B cell (primary cell): ENCODE results near the gene SESTD1. TPM values are rescaled to one million over a fixed set of nuclear protein-coding genes. Genes with fewer than 3 reads are reported as not detected.

Experiments
- ATAC-seq: fragments of 200-7000 bp; cut with Tn5 transposase; one replicate; pipeline ENCODE4 v1.10.0; 2021; ENCODE audit warnings: low read depth, mild to moderate bottlenecking, moderate number of reproducible peaks, moderate library complexity
- CTCF ChIA-PET: fragments of 350-600 bp; sonication (Branson Sonifier 250); formaldehyde crosslinking; loops from one replicate; lab custom pipeline; 2021; ENCODE audit warnings: antibody characterized with exemption, inconsistent platforms; lab: Charles Lee
- POLR2A ChIA-PET: fragments of 350-600 bp; sonication (Branson Sonifier 250); formaldehyde crosslinking; loops from one replicate; lab custom pipeline; 2021; ENCODE audit warnings: antibody characterized with exemption; lab: Charles Lee
- DNase-seq: peaks from one replicate; pipeline ENCODE4 v3.0.0; 2013
- H2AFZ ChIP-seq: 2 replicates; pipeline ENCODE4 v1.6.1; 2012; ENCODE audit warnings: mild to moderate bottlenecking, low read depth, low read length; ENCODE audit not compliant: insufficient read depth, poor library complexity, severe bottlenecking
- H3K27ac ChIP-seq, 2 donors: 1 replicate in 1 of 2; 2 replicates in 1 of 2; pipeline ENCODE4 v1.5.1; 2012 to 2013; ENCODE audit warnings: low read length in 2 of 2, mild to moderate bottlenecking in 2 of 2, moderate library complexity in 1 of 2
- H3K27me3 ChIP-seq, 4 experiments: fragments of 200-600 bp in 1 of 4; sonication (generic) in 1 of 4; replicated peaks in 1 of 4; 1 replicate in 2 of 4; 2 replicates in 2 of 4; pipeline versions ENCODE4 v1.6.1 to v1.7.0; 2013 to 2016; ENCODE audit warnings: low read length in 3 of 4, mild to moderate bottlenecking in 2 of 4, mixed read lengths in 1 of 4, moderate library complexity in 1 of 4; ENCODE audit not compliant: insufficient read depth in 4 of 4, control insufficient read depth in 3 of 4; ENCODE audit errors: control extremely low read depth in 1 of 4
- H3K36me3 ChIP-seq, 2 experiments: replicated peaks in 1 of 2; 1 replicate in 1 of 2; 2 replicates in 1 of 2; pipeline versions ENCODE4 v1.6.1 to v1.7.1; 2013; ENCODE audit warnings: low read length in 1 of 2; ENCODE audit not compliant: insufficient read depth in 2 of 2, control insufficient read depth in 1 of 2; ENCODE audit errors: control extremely low read depth in 1 of 2, extremely low read depth in 1 of 2
- H3K4me1 ChIP-seq, 2 donors: fragments of 200-600 bp in 1 of 2; sonication (generic) in 1 of 2; 1 replicate in 1 of 2; 2 replicates in 1 of 2; pipeline versions ENCODE4 v1.5.1 to v1.6.1; 2013 to 2017; ENCODE audit warnings: low read length in 2 of 2; ENCODE audit not compliant: control insufficient read depth in 2 of 2, insufficient read depth in 2 of 2
- H3K4me2 ChIP-seq: replicated peaks from 2 replicates; pipeline ENCODE3; 2012; ENCODE audit warnings: mild to moderate bottlenecking, low read depth, low read length; ENCODE audit not compliant: poor library complexity, severe bottlenecking
- H3K4me3 ChIP-seq, 5 experiments: fragments of 200-600 bp in 1 of 5; sonication (generic) in 1 of 5; 1 replicate in 3 of 5; 2 replicates in 2 of 5; pipeline versions ENCODE4 v1.5.1 to v1.7.0; 2011 to 2016; ENCODE audit warnings: low read length in 4 of 5, mild to moderate bottlenecking in 4 of 5, low read depth in 2 of 5, control low read depth in 1 of 5, moderate library complexity in 1 of 5; ENCODE audit not compliant: insufficient read depth in 1 of 5; ENCODE audit errors: control extremely low read depth in 1 of 5, extremely low read depth in 1 of 5
- H3K79me2 ChIP-seq: fragments of 200-600 bp; sonication (generic); one replicate; pipeline ENCODE4 v1.6.0; 2016; ENCODE audit warnings: low read length; ENCODE audit not compliant: control insufficient read depth, insufficient read depth
- H3K9ac ChIP-seq: fragments of 200-600 bp; sonication (generic); 2 replicates; pipeline ENCODE4 v1.6.1; 2017; ENCODE audit warnings: mild to moderate bottlenecking, low read length, moderate library complexity
- H3K9me3 ChIP-seq, 3 donors: one replicate each; pipeline versions ENCODE4 v1.6.1 to v1.7.1; 2013; ENCODE audit warnings: low read length in 2 of 3; ENCODE audit not compliant: control insufficient read depth in 2 of 3, insufficient read depth in 1 of 3; ENCODE audit errors: control extremely low read depth in 1 of 3
- H4K20me1 ChIP-seq: 2 replicates; pipeline ENCODE4 v1.6.0; 2012; ENCODE audit warnings: mild to moderate bottlenecking, low read length; ENCODE audit not compliant: insufficient read depth, control insufficient read depth, poor library complexity, severe bottlenecking
- H3K27ac Mint-ChIP-seq: one replicate; pipeline ENCODE4 v1.8.0; 2021; ENCODE audit warnings: mixed read lengths
- H3K27me3 Mint-ChIP-seq: one replicate; pipeline ENCODE4 v1.8.0; 2021; ENCODE audit warnings: mixed read lengths
- H3K4me1 Mint-ChIP-seq: one replicate; pipeline ENCODE4 v1.8.0; 2021; ENCODE audit warnings: mixed read lengths
- H3K4me3 Mint-ChIP-seq: one replicate; pipeline ENCODE4 v1.8.0; 2021; ENCODE audit warnings: mixed read lengths
- H3K9me3 Mint-ChIP-seq: one replicate; pipeline ENCODE4 v1.8.0; 2022; ENCODE audit warnings: mixed read lengths; ENCODE audit not compliant: insufficient read depth
- EZH2 ChIP-seq: IDR thresholded peaks from 2 replicates; pipeline ENCODE4 v1.6.1; 2012; ENCODE audit warnings: borderline replicate concordance, low read depth, mild to moderate bottlenecking, moderate library complexity, low read length; ENCODE audit not compliant: insufficient read depth, poor library complexity, severe bottlenecking
- WGBS: methylation state at CpG from one replicate; pipeline ENCODE4 v1.1.5; 2013; ENCODE audit warnings: missing lambda C conversion rate; ENCODE audit not compliant: insufficient coverage; 5-methylcytosine and 5-hydroxymethylcytosine counted together
- intact Hi-C: fragments of 100-400 bp; cut with micrococcal nuclease; formaldehyde crosslinking; loops from one replicate; pipeline ENCODE4 v1.10.0; 2022
- polyA plus RNA-seq: library from polyadenylated mRNA; depleted of rRNA; stranded (reverse); fragments of >200 nt; gene quantifications from 2 replicates; pipeline ENCODE4 v1.2.3, GENCODE V29; 2012
- total RNA-seq, 2 donors: library from RNA; stranded (reverse); fragments of 120-200 nt in 1 of 2; gene quantifications; 1 replicate in 1 of 2; 2 replicates in 1 of 2; pipeline versions ENCODE4 v1.2.3 to v1.2.4, GENCODE V29; 2013 to 2022
- TF ChIP-seq, protein P1 (sequence below): fragments of 200-600 bp; IDR thresholded peaks from one replicate; pipeline ENCODE4 v1.8.0; 2022; ENCODE audit warnings: antibody characterized with exemption, mild to moderate bottlenecking

Gene SESTD1
- total and polyA plus RNA-seq, 2 donors (not counting 1 experiment from before 2014, with no cell fraction given), result 52.0 to 66.1 TPM

DNA sequence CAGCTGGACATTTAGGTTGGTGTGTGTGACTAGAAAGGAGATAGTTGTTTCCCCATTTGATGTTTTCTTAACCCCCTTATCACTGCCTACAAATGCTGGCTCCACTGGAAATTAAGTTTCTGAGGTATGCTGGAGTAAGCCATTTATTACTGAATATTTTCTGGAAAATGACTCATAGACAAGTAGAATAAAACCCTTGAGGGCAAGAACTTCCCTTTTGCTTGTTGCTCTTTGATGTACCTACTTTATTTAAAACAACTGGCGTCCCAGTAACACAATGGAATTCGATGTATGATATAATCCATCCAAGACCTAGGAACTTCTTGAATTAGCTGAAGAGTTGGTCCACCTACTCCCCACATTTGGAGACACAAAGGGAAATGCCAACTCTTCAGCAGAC, 33.3 kb upstream of the SESTD1 start:
- WGBS, result 100% methylated on average over 2 of the region's 2 CpGs
- Histone ChIP-seq H3K4me3 (no peak overlapping the region), H3K27me3 (no peaks in the 10 kb centered on the region), H3K4me2 (no peak overlapping the region), H3K4me1 (no peaks in the 10 kb centered on the region), H3K79me2 (no peaks in the 10 kb centered on the region), H3K36me3 (no peaks in the 10 kb centered on the region), H3K9me3 (peaks cover 0 to 6% (median 0%) of the 10 kb centered on the region in 3 donors), H4K20me1 (no peaks in the 10 kb centered on the region), H2AFZ (no peak overlapping the region), H3K9ac (no peak overlapping the region), H3K27ac (no peak overlapping the region)
- peaks cover 2% of the 10 kb centered on the region for H3K9me3 Mint-ChIP-seq
- ChIA-PET CTCF (interaction anchor here (0.6 kb wide), 1 partner anchor 175 kb away, joined by 3 read pairs; no protein-coding TSS in a partner anchor), POLR2A (no interaction called here)
- no peak overlapping the region for H3K4me3 Mint-ChIP-seq
- TF ChIP-seq, protein P1, sequence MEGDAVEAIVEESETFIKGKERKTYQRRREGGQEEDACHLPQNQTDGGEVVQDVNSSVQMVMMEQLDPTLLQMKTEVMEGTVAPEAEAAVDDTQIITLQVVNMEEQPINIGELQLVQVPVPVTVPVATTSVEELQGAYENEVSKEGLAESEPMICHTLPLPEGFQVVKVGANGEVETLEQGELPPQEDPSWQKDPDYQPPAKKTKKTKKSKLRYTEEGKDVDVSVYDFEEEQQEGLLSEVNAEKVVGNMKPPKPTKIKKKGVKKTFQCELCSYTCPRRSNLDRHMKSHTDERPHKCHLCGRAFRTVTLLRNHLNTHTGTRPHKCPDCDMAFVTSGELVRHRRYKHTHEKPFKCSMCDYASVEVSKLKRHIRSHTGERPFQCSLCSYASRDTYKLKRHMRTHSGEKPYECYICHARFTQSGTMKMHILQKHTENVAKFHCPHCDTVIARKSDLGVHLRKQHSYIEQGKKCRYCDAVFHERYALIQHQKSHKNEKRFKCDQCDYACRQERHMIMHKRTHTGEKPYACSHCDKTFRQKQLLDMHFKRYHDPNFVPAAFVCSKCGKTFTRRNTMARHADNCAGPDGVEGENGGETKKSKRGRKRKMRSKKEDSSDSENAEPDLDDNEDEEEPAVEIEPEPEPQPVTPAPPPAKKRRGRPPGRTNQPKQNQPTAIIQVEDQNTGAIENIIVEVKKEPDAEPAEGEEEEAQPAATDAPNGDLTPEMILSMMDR, result no peak
- no peak for TF ChIP-seq EZH2
- H3K4me1 Mint-ChIP-seq, result no peaks in the 10 kb centered on the region
- ATAC-seq (no peak), DNase-seq (no peak)
- intact Hi-C loops, result no loop called here
- no peak overlapping the region for H3K27ac Mint-ChIP-seq
- peaks cover 3% of the 10 kb centered on the region for H3K27me3 Mint-ChIP-seq

DNA sequence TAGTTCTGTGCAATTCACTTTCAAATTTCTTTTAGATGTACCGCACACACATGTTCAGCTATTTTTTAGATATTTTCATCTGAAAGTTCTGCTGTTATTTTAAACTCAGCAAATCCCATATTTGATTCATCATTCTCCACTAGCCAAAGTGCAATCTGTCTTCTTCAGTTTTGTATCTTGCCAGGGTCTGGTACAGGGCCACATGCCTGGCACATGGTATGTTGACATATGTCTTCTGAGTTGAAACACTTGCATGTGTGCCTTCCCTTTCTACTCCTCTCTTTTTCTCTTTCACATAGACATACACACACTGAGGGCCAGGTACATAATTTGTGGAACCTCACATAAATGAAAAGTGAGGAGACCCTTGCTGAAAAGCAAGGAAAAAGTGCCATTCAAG, 25.7 kb upstream of the SESTD1 start:
- Mint-ChIP-seq H3K27ac (no peak overlapping the region), H3K9me3 (no peaks in the 10 kb centered on the region), H3K27me3 (no peaks in the 10 kb centered on the region), H3K4me3 (no peak overlapping the region), H3K4me1 (no peaks in the 10 kb centered on the region)
- no peak overlapping the region for H3K9ac ChIP-seq
- H3K27me3 ChIP-seq, result no peaks in the 10 kb centered on the region
- ATAC-seq (no peak), DNase-seq (no peak)
- ChIA-PET POLR2A (no interaction called here), CTCF (interaction anchor here (1.0 to 2.0 kb wide), 2 partner anchors 13 to 16 kb away, joined by 3 to 4 read pairs; no protein-coding TSS in a partner anchor)
- no peak overlapping the region for H2AFZ ChIP-seq
- no peaks in the 10 kb centered on the region for H3K36me3 ChIP-seq
- H3K79me2 ChIP-seq, result no peaks in the 10 kb centered on the region
- TF ChIP-seq, protein P1, result no peak
- TF ChIP-seq EZH2, result no peak
- no peaks in the 10 kb centered on the region for H3K9me3 ChIP-seq
- intact Hi-C loops, result no loop called here
- H3K4me3 ChIP-seq, result no peak overlapping the region
- no peaks in the 10 kb centered on the region for H4K20me1 ChIP-seq
- no peak overlapping the region for H3K4me2 ChIP-seq
- no peak overlapping the region for H3K27ac ChIP-seq
- H3K4me1 ChIP-seq, result no peaks in the 10 kb centered on the region
- WGBS, result no CpG with 5 or more reads among the region's 1 CpG
